Measurements from ENCODE around the gene MMP2. TPM values are rescaled to one million over a fixed set of nuclear protein-coding genes. Genes with fewer than 3 reads are reported as not detected.

Gene MMP2
- 100 to 1,000 TPM; 294 to 319 (median 305) TPM for polyA plus RNA-seq (ENCODE audit: insufficient read length in 3 of 3)

DNA sequence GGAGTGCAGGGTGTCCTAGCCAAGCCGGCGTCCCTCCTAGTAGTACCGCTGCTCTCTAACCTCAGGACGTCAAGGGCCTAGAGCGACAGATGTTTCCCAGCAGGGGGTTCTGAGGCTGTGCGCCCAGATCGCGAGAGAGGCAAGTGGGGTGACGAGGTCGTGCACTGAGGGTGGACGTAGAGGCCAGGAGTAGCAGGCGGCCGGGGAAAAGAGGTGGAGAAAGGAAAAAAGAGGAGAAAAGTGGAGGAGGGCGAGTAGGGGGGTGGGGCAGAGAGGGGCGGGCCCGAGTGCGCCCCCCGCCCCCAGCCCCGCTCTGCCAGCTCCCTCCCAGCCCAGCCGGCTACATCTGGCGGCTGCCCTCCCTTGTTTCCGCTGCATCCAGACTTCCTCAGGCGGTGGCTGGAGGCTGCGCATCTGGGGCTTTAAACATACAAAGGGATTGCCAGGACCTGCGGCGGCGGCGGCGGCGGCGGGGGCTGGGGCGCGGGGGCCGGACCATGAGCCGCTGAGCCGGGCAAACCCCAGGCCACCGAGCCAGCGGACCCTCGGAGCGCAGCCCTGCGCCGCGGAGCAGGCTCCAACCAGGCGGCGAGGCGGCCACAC is at the start of gene MMP2:
TSS of gene MMP2 (plus strand) at position 372 of the 603 bp plus-strand sequence. CDS start 282 bp downstream, outside the sequence.
- no peak for DNase-seq (ENCODE audit: low read depth in 3 of 3, low spot score in 2 of 3)

DNA sequence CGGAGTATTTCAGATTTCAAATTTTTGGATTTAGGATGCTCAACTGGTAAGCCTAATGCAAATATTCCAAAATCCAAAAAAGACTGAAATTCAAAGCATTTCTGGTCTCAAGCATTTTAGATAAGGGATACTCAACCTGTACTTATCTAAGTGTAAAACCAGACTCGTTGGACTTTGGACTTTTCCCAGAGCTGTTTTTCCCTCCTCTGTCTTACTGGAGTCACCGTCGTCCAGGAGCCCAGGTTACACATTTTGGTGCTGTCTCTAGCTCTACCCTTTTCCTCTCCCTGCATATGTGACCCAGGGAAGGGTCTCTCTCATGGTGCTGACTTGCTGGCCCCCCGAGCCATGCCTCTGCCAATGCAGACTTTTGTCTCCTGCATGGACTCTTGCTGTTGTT is 46.0 kb upstream of the MMP2 start:
- DNase-seq (ENCODE audit: low read depth in 3 of 3, low spot score in 2 of 3), result no peak

DNA sequence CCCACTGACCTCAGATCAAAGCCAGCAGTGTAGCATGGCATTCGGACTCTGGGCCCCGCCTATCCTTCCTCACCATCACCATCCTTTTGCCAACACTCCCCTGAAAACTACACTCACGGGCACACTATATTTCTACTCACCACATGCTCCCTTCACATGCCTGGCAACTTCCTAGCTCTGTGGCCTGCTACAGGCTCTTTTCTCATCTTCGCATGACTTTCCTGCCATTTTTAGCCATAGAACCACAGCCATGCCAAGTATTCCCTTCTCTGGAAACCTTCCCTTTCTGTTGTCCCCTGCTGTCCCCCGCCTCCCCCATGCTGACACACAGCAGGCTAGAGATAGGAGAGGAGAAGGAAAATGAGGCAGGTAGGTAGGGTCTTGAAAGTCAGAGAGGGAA is 45.5 kb upstream of the MMP2 start:
- DNase-seq (ENCODE audit: low read depth in 3 of 3, low spot score in 2 of 3), result no peak

DNA sequence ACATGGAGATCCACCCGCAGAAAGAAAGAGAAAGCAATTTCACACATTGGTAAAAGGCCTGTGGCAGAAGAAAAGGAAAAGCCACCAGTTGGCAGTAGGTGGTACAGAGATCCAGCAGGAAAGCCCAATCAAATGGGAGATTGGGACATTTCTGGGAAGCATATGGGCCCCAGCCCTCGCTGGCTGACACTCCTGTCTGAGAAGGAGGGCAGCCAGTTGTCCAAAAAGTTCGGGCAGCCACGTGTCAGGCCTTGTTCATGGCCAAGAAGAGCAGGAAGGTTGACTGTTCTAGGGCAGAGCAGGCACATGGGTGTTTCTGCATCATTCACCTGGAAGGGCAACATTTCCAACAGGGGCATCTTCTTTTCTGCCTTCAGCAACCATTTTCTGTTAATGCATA is 45.0 kb upstream of the MMP2 start:
- DNase-seq (ENCODE audit: low read depth in 3 of 3, low spot score in 2 of 3), result no peak

DNA sequence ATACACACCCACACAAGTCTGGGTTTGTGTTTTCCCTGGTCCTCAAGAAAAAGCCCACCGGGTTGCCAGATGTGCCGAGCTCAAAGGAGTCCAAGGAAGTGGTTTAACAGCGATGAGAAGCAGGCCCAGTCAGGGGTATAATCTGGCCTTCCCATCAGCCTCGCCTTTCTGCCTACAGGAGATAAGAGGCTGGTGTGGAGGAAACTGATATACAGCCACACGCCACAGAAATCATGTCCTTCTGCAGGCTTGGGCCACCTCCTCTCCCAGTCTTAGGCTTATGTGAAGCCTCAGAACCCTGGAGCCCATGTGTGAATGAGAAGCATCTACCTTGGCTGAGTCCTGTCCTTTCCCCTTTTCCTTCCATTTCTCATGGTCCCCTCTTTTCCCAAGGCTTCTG is 43.6 kb upstream of the MMP2 start:
- no peak for DNase-seq (ENCODE audit: low read depth in 3 of 3, low spot score in 2 of 3)

DNA sequence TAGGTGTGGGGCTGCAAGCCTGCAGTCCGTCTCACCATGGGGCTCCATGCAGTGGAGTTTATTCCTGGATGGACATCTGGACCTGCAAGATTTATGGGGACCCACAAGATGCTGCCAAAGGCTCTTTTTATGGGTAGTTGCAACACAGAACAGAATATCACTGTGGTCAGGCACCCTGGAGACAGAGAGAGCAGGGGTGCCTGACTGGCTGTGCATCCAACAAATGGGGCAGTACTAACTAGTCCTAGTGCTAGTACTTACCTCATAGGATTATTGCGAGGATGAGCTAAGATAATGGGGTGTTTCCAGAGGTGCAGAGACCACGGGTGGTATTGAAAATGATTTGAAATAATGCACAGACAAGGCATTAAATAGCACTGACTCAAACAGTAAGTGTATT is 42.4 kb upstream of the MMP2 start:
- DNase-seq (ENCODE audit: low read depth in 3 of 3, low spot score in 2 of 3), result no peak

DNA sequence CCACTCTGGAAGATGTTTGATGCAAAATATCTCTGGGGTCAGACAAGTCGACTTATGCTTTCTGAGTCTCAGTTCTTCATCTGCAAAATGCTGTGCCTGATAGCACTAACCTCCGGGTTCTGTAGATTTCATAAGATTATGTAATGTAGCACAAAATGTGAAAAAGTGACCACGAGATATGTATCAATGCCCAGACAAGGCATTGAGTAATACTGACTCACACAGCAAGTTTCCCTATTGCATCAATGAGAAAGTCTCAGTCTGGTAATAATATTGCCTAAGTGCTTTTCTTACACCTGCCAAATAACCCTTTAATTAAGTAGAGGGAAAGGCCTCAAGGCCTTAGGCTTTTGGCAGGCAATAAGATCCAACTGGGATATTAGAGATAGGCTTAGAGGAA is 41.4 kb upstream of the MMP2 start:
- no peak for DNase-seq (ENCODE audit: low read depth in 3 of 3, low spot score in 2 of 3)

DNA sequence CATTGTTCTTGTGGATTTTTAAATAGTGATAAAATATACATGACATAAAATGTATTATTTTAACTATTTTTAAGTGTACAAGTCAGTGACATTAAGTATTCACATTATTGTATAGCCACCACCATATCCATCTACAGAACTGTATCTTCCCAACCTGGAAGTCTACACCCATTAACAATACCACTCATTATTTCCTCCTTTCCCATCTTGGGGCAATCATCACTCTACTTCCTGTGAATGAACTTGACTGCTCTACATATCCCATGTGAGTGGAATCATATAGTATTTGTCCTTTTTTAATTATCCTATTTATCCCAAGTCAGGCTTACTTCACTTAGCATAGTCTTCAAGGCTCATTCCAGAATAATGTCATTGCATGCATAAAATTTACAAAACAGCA is 40.7 kb upstream of the MMP2 start:
- DNase-seq (ENCODE audit: low read depth in 3 of 3, low spot score in 2 of 3), result no peak

DNA sequence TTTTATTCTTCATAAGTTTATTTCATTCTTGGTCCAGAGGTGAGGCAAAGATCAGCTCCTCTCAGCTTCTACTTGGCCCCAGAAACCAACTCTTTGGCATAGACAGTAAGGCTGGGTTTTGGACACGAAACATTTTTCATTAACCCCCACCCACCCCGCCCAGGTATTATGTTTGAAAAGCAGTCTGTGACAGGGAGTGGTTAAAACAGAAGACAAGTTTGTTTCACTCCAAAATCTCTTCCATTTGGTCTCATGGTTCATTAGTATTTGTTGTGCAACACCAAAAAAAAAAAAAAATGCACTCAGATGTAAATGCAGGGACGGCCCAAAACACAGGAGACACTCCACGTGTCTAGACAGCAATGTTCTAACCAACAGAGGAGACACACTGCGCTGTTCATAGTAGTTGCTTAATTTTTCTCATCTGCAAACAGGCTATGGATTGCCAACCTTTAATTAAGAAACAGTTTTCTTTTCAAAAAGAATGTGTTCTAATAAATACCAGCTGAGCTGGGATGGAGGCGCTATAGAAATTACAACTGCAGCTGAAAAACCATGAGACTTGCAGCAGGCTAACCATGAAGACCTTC is 39.8 kb upstream of the MMP2 start:
- no peak for DNase-seq (ENCODE audit: low read depth in 3 of 3, low spot score in 2 of 3)

DNA sequence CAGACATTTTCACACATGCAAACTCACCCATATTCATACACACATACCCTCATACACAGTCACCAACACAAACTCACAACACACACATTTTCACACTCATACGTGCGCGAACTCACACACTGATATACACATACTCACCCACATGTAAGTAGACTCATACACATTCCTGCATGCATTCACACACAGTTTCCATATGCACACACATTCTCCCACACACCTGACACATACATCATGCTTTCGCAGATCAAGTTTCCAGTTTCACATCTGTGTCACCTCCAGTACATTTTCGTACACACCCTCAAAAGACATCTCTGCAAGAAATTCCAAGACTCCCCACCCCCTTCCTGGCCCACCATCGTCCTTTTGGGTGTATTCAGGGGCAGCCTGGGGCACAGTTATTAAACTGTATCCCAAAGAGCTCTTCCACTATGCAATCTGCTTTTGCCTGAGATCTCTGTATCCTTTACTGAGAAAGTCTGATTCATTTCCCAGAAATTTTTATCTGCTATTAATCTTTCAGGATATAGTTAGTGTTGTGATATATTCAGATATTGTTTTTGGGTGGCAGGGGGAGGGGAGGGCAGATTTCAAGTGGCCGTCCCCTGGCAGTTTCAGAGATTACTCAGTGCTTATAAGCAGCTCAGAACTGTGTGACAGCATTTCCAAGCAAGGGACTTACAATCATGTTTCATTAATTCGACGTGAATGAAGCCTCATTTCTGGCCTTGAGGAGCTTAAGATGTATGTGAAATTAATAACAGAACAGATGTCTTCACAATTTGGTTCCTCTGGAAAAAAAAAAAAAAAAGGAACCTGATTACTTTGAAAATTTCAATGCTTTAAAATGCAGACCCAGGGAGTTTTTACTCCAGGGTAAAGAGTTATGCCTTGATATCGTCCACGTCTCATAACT is 35.3 kb upstream of the MMP2 start:
- DNase-seq (ENCODE audit: low read depth in 3 of 3, low spot score in 2 of 3), result no peak

DNA sequence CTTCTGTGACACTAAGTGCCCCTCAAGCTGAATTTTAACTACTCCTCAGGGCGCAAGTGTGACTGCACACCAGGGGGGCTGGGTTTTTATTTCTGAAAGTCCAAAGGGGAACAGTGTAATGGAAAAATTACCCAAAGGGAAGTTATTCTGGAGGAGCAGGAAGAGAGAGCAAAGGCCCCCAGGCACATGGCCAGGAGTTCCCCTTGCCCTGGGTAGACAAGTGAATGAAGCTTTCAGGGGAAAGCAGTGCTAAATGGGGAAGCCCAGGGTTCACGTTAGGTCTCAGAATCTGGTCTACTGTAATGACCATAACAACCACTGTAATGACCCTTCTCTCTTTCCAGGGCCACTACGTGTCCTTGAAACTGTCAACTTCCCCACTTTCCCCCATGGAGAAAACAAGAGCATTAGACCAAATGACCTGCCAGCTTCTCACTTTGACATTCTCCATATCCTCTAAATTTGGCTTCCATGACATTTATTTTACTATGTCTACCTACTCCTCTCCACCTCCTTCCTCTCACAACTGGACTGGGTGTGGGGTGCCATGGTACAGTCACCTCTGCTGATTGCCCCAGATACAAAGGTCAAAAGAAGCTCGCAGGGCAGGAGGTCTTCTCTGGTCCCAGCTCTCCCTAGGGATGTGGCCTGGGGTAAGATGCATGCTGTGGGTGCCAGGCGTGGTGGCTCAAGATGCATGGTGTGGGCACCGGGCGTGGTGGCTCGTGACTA is 34.1 kb upstream of the MMP2 start:
- DNase-seq (ENCODE audit: low read depth in 3 of 3, low spot score in 2 of 3), result no peak

DNA sequence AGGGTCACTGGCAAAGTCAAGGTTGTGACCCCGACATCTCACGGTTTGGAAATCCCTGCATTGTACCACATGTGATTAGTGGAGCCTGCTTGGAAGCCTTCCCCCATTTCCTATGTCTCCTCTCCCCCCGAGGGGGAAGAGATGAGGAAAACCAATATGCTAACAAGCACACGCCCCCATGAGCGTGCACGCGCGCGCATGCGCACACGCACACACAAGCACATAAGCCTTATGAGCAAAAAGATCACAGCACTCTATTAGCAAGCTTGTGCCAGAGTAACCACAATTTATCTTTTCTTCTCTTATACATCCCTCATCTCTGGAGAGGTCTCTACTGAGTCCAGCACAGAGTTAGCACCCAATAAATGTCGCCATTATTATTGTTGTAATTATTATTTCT is 31.8 kb upstream of the MMP2 start:
- no peak for DNase-seq (ENCODE audit: low read depth in 3 of 3, low spot score in 2 of 3)

DNA sequence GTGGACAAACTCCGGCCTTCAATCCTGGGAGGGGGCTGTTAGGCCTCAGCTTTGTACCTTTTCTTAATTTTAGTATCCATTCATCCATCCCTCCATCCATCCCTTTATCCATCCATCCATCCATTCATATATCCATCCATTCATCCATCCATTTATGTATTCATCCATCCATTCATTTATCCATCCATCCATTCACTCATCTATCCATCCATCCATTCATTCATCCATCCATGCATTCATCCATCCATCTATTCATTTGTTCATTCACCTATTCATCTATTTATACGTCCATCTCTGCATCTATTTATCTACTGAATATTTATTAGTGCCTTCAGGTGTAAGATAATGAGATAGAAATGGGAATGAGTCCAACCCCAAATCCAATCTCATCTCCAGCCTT is 26.0 kb upstream of the MMP2 start:
- no peak for DNase-seq (ENCODE audit: low read depth in 3 of 3, low spot score in 2 of 3)

DNA sequence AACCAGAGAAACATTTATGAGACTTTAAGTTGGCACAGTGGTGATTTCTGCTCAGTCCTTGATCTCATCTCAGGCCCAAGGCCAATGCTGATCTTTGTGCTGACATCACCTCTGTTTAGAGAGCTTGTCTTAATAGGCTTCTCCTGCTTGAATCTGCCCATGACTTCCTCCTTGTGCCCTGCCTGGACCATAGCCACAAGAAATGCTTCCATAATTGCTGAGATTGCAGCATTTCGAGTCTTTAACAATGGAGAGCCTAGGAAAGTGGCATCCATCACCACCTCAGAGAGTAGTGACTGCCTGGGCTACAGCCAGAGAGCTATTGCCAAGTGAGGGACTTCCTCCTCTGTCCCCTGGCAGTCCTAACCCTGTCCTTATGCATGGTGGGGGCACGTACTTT is 25.1 kb upstream of the MMP2 start:
- DNase-seq (ENCODE audit: low read depth in 3 of 3, low spot score in 2 of 3), result no peak

DNA sequence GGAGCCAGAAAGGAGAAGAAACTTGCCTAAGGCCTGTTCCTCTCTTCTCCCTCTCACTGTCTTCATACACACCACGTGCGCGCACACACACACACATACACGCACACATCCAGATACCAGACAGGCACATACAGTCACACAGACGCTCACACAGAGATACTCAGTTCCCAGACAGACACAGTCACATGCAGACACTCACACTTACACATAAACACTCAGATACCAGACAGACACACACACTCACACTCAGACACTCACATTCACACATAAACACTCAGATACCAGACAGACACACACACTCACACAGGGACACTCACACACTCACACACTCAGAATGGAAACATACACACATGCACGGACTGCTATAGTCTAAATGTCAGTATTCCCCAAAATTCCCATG is 24.1 kb upstream of the MMP2 start:
- DNase-seq (ENCODE audit: low read depth in 3 of 3, low spot score in 2 of 3), result no peak

DNA sequence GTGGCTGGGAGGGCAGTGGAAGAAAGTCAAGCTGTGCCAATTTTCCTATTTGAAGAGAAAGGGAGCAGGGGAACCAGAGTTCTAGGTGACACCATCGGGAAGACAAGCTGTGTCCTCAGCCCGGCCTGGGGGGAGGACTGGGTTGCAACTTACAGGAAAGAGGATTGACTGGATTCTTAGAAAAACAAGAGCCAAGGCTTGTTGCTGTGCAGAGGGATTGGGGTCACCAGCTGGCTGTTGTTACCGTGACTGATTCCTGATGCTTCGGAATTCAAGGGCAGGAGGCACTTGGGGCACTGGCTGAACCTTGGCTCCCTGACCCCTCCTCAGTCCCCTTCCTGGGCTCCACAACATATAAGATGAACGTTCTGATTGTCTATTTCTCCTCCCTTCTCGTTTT is 16.8 kb upstream of the MMP2 start:
- no peak for DNase-seq (ENCODE audit: low read depth in 3 of 3, low spot score in 2 of 3)

DNA sequence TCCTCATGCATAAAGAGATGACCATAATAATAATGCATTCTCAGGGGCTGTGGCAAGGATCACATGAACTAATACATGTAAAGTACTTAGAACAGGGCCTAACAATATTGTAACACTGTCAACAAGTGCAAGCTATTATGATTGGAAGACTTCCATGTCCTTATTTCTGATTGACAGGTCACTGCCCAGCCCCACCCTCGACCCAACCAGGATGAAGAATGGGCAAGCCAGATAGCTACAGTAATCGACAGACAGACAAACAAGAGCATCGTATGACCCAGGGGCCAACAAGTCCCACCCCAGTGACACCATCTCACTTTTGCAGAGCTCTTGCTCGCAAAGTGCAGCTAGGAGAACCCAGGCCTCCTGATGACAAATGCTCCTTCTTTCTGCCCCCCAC is 14.6 kb upstream of the MMP2 start:
- no peak for DNase-seq (ENCODE audit: low read depth in 3 of 3, low spot score in 2 of 3)

DNA sequence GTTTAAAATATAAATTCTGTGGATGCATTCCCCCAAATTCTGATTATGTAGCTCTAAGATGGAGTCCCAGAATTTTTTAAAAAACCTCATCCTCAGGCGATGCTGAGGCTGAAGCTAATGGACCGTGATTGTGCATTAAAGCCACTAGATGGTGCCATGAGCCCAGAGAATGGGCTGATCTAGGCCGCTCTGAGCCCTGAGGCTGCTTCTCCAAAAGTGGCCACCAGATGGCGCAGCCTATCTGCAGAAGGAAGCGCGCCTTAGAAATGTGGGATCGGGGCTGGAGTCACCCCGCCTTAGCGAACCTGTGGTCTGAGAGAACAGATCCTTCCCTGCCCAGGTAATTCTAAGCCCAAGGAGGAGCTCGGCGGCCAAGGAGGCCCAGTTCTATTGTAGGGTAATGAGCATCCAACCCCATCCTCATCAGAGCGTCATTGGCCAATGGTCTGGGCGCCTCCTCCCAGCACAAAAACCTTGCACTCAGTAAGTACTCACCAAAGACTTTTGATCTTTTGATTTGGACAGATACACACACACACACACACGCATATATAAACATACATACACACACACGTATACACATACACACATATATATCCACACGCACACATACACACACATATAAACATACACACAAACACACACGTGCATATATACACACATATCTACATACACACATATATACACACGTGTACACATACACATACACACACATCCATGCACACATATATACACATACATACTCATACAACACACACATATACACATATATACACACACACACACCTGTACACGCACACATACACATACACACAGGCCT is 13.7 kb upstream of the MMP2 start:
- peak; percentile 72 to 85 (median 73) for DNase-seq (ENCODE audit: low read depth in 3 of 3, low spot score in 2 of 3)

DNA sequence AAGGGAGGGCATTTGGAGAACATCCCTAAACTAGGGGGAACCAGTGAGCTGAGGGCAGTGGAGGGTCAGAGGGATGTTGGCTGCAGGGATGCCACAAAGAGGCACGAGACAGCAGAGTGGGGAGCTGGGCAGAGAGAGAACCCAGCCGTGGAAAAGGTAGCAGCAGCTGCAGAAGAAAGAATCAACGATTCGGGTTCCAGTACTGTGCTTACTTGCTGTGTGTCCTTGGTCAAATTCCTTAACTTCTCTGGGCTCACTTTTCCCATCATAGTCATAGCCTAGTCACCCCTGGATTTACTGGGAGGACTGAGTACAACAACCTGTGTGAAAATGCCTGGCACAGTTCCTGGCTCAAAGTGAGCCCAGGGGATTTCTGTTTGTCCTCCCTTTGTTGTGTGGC is 12.8 kb upstream of the MMP2 start:
- DNase-seq (ENCODE audit: low read depth in 3 of 3, low spot score in 2 of 3), result no peak

DNA sequence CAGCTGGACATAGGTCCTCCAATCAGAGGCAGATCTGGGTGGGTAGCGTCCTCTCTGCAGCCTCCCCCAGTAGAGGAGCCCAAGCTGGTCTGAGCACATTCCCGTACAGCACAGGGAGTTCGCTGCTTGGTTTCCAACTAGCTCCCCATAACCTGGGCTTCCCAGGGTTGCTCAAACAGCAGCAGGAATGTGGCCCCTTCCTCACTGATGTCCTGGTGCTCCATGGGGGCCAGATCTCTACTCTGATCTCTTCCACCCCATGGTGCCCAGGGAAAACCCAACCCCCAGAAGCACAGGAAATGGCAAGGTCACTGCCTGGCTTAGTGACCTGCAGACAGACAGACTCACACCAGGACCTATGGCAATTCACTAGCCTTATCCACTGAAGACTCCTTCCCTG is 11.1 kb upstream of the MMP2 start:
- DNase-seq (ENCODE audit: low read depth in 3 of 3, low spot score in 2 of 3), result no peak
